K562 (cell line): ENCODE data around the gene CBLL1. TPM values are rescaled to one million over a fixed set of nuclear protein-coding genes. Genes with fewer than 3 reads are reported as not detected.
A peak's percentile ranks its signal among the peaks of the same experiment; 100 is the strongest.

Source experiments
- ARHGAP35 ChIP-seq: fragments of 450-650 bp; IDR thresholded peaks from 2 replicates; pipeline ENCODE4 v1.6.1; 2018; ENCODE audit not compliant: partially characterized antibody
- CBFA2T3 ChIP-seq: fragments of 450-650 bp; IDR thresholded peaks from 2 replicates; pipeline ENCODE4 v1.6.1; 2017
- EWSR1 ChIP-seq: fragments of 450-650 bp; IDR thresholded peaks from 2 replicates; pipeline ENCODE4 v1.6.1; 2018; ENCODE audit warnings: borderline replicate concordance, mild to moderate bottlenecking, low read depth, moderate library complexity; ENCODE audit not compliant: partially characterized antibody
- FOXK2 ChIP-seq, 2 experiments: fragments of 450-650 bp; IDR thresholded peaks in 1 of 2; conservative IDR thresholded peaks in 1 of 2; 2 replicates each; pipeline ENCODE4 v1.6.1; 2016; ENCODE audit warnings: low read depth in 2 of 2, mild to moderate bottlenecking in 1 of 2
- MEF2D ChIP-seq: conservative IDR thresholded peaks from 2 replicates; pipeline ENCODE4 v1.6.1; 2016; ENCODE audit warnings: low read depth, missing genetic modification characterization, missing compliant biosample characterization
- NUFIP1 ChIP-seq: fragments of 450-650 bp; IDR thresholded peaks from 2 replicates; pipeline ENCODE4 v1.6.1; 2018; ENCODE audit not compliant: partially characterized antibody
- PHF8 ChIP-seq: fragments of 200-600 bp; sonication (generic); IDR thresholded peaks from 2 replicates; pipeline ENCODE4 v1.6.1; 2012; ENCODE audit warnings: mixed run types, mild to moderate bottlenecking, inconsistent platforms, low read length, moderate library complexity, borderline replicate concordance
- SOX6 ChIP-seq: fragments of 450-650 bp; IDR thresholded peaks from 2 replicates; pipeline ENCODE4 v1.6.1; 2014; ENCODE audit warnings: mild to moderate bottlenecking
- STAT5B ChIP-seq: fragments of 250-450 bp; sonication (Bioruptor Pico); IDR thresholded peaks from 2 replicates; pipeline ENCODE4 v1.8.0; 2021; ENCODE audit warnings: mild to moderate bottlenecking, inconsistent platforms
- ZBTB7A ChIP-seq: IDR thresholded peaks from 2 replicates; pipeline ENCODE4 v1.6.1; 2011; ENCODE audit warnings: low read depth, mild to moderate bottlenecking, low read length, moderate library complexity, borderline replicate concordance; ENCODE audit not compliant: control insufficient read depth
- ZFP36 ChIP-seq: fragments of 150-350 bp; IDR thresholded peaks from 2 replicates; pipeline ENCODE4 v1.6.1; 2018; ENCODE audit warnings: low read length, low read depth; ENCODE audit not compliant: partially characterized antibody
- ZNF282 ChIP-seq: sonication (generic); formaldehyde crosslinking; IDR thresholded peaks from 2 replicates; pipeline ENCODE4 v1.8.1; 2023; ENCODE audit warnings: missing genetic modification reagents
- ZNF354B ChIP-seq: fragments of 250-450 bp; sonication (Bioruptor Pico); IDR thresholded peaks from 2 replicates; pipeline ENCODE4 v1.4.0; 2020
- ZNF780A ChIP-seq: fragments of 250-450 bp; sonication (Bioruptor Pico); IDR thresholded peaks from 2 replicates; pipeline ENCODE4 v1.5.0; 2021; ENCODE audit warnings: mild to moderate bottlenecking
- polyA plus RNA-seq, 8 experiments: library from polyadenylated mRNA; depleted of rRNA in 4 of 8; stranded (reverse) in 5 of 8; unstranded in 3 of 8; fragments of >200 nt; fragmentation: Nextera tagmentation in 2 of 8; fragmentation: Illumina TruSeq in 1 of 8; extraction: Ambion mirVana in 2 of 8; extraction: Trizol in 1 of 8; gene quantifications; 2 replicates each; pipeline versions ENCODE4 v1.2.1 to v1.2.3, GENCODE V29; 2011 to 2014; ENCODE audit warnings: inconsistent platforms in 1 of 8, missing spikeins in 1 of 8
- total RNA-seq, 7 experiments: library from RNA; depleted of rRNA in 6 of 7; stranded (reverse); fragments of >200 nt in 6 of 7; fragmentation: Illumina TruSeq in 2 of 7; extraction: Trizol in 2 of 7; gene quantifications; 2 replicates each; pipeline versions ENCODE4 v1.2.1 to v1.2.3, GENCODE V29; 2011 to 2021; ENCODE audit warnings: low replicate concordance in 1 of 7
- TF ChIP-seq, protein P1 (sequence below): fragments of 450-650 bp; IDR thresholded peaks from 2 replicates; pipeline ENCODE4 v1.6.1; 2018; ENCODE audit not compliant: partially characterized antibody
- TF ChIP-seq, protein P2 (sequence below), 3 experiments: IDR thresholded peaks in 2 of 3; conservative IDR thresholded peaks in 1 of 3; 2 replicates each; pipeline ENCODE4 v1.5.1; 2011 to 2012; ENCODE audit warnings: low read length in 3 of 3, mild to moderate bottlenecking in 3 of 3, control low read depth in 2 of 3, improper control_type of control experiment in 1 of 3, inconsistent platforms in 1 of 3, low read depth in 1 of 3, mixed read lengths in 1 of 3, moderate library complexity in 1 of 3; ENCODE audit not compliant: insufficient read depth in 2 of 3
- TF ChIP-seq, protein P3 (sequence below), 2 experiments: IDR thresholded peaks in 1 of 2; conservative IDR thresholded peaks in 1 of 2; 2 replicates each; pipeline ENCODE4 v1.6.1; 2016; ENCODE audit warnings: low read depth in 2 of 2, mild to moderate bottlenecking in 1 of 2, missing compliant biosample characterization in 1 of 2, missing genetic modification characterization in 1 of 2, moderate library complexity in 1 of 2
- TF ChIP-seq, protein P4 (sequence below): fragments of 450-650 bp; formaldehyde crosslinking; IDR thresholded peaks from 2 replicates; pipeline ENCODE4 v1.4.0; 2022; ENCODE audit warnings: missing genetic modification characterization

The CBLL1 gene
- total and polyA plus RNA-seq, 9 of the 15 experiments (the other 6 are each of a cell fraction or from before 2014, with no cell fraction given) = 14.7 to 67.9 (median 35.4) TPM

DNA sequence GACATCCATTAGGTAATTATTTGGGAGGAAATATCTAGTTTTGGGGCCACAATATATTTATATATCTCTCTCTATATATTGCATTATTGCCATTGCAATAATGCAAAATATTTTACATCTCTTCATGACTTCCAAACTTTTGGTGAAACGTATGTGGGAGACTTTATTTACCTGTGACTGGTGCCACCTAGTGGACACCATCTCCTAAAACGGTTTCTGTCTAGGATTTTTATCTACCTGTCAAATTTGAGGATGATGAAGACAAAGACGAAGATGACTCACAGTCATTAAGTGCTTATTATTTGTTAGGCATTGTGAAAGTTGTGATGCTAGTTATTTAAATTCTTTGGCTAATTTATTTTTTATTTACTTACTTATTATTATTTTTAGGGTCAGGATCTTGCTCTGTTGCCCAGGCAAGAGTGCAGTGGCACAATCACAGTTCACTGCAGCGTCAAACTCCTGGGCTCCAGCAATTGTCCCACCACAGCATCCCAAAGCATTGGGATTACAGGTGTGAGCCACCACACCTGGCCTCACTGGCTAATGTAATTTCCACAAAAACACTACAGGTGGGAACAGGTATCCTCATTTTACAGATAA lies 18.7 kb upstream of the CBLL1 start (continued):
- TF ChIP-seq ZBTB7A (no peak), ZNF354B (CRISPR knock-in tag) (no peak), NUFIP1 (no peak), ZFP36 (no peak), EWSR1 (no peak), MEF2D (no peak), ZNF282 (CRISPR knock-in tag) (no peak), CBFA2T3 (no peak), ZNF780A (no peak), STAT5B (no peak), FOXK2 (conservative IDR thresholded peaks at IDR 0.05 in 1 of 2, IDR thresholded peaks at IDR 0.05 in 1 of 2; ENCODE audit: low read depth in 2 of 2) (no peak), SOX6 (peak; percentile 77), PHF8 (no peak), ARHGAP35 (no peak)
- TF ChIP-seq, protein P1, sequence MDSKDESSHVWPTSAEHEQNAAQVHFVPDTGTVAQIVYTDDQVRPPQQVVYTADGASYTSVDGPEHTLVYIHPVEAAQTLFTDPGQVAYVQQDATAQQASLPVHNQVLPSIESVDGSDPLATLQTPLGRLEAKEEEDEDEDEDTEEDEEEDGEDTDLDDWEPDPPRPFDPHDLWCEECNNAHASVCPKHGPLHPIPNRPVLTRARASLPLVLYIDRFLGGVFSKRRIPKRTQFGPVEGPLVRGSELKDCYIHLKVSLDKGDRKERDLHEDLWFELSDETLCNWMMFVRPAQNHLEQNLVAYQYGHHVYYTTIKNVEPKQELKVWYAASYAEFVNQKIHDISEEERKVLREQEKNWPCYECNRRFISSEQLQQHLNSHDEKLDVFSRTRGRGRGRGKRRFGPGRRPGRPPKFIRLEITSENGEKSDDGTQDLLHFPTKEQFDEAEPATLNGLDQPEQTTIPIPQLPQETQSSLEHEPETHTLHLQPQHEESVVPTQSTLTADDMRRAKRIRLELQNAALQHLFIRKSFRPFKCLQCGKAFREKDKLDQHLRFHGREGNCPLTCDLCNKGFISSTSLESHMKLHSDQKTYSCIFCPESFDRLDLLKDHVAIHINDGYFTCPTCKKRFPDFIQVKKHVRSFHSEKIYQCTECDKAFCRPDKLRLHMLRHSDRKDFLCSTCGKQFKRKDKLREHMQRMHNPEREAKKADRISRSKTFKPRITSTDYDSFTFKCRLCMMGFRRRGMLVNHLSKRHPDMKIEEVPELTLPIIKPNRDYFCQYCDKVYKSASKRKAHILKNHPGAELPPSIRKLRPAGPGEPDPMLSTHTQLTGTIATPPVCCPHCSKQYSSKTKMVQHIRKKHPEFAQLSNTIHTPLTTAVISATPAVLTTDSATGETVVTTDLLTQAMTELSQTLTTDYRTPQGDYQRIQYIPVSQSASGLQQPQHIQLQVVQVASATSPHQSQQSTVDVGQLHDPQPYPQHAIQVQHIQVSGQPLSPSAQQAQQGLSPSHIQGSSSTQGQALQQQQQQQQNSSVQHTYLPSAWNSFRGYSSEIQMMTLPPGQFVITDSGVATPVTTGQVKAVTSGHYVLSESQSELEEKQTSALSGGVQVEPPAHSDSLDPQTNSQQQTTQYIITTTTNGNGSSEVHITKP = no peak
- TF ChIP-seq, protein P2, sequence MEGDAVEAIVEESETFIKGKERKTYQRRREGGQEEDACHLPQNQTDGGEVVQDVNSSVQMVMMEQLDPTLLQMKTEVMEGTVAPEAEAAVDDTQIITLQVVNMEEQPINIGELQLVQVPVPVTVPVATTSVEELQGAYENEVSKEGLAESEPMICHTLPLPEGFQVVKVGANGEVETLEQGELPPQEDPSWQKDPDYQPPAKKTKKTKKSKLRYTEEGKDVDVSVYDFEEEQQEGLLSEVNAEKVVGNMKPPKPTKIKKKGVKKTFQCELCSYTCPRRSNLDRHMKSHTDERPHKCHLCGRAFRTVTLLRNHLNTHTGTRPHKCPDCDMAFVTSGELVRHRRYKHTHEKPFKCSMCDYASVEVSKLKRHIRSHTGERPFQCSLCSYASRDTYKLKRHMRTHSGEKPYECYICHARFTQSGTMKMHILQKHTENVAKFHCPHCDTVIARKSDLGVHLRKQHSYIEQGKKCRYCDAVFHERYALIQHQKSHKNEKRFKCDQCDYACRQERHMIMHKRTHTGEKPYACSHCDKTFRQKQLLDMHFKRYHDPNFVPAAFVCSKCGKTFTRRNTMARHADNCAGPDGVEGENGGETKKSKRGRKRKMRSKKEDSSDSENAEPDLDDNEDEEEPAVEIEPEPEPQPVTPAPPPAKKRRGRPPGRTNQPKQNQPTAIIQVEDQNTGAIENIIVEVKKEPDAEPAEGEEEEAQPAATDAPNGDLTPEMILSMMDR (IDR thresholded peaks at IDR 0.05 in 2 of 3, conservative IDR thresholded peaks at IDR 0.05 in 1 of 3; ENCODE audit: insufficient read depth in 2 of 3, low read depth in 1 of 3, low read length in 3 of 3) = peak; percentile 56 to 91 (median 79); a peak in 5 of 6 replicates
- TF ChIP-seq, protein P3, sequence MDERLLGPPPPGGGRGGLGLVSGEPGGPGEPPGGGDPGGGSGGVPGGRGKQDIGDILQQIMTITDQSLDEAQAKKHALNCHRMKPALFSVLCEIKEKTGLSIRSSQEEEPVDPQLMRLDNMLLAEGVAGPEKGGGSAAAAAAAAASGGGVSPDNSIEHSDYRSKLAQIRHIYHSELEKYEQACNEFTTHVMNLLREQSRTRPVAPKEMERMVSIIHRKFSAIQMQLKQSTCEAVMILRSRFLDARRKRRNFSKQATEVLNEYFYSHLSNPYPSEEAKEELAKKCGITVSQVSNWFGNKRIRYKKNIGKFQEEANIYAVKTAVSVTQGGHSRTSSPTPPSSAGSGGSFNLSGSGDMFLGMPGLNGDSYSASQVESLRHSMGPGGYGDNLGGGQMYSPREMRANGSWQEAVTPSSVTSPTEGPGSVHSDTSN (CRISPR knock-in tag; IDR thresholded peaks at IDR 0.05; ENCODE audit: low read depth) = no peak
- TF ChIP-seq, protein P3 (tag; conservative IDR thresholded peaks at IDR 0.05; ENCODE audit: low read depth) = peak; percentile 76
- TF ChIP-seq, protein P4, sequence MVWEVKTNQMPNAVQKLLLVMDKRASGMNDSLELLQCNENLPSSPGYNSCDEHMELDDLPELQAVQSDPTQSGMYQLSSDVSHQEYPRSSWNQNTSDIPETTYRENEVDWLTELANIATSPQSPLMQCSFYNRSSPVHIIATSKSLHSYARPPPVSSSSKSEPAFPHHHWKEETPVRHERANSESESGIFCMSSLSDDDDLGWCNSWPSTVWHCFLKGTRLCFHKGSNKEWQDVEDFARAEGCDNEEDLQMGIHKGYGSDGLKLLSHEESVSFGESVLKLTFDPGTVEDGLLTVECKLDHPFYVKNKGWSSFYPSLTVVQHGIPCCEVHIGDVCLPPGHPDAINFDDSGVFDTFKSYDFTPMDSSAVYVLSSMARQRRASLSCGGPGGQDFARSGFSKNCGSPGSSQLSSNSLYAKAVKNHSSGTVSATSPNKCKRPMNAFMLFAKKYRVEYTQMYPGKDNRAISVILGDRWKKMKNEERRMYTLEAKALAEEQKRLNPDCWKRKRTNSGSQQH (CRISPR knock-in tag) = no peak
